Sigmoid colon (tissue), 7 donors: Measurements from ENCODE around the gene HECTD4. TPM values are rescaled to one million over a fixed set of nuclear protein-coding genes. Genes with fewer than 3 reads are reported as not detected.

ENCODE experiments used
- DNase-seq: peaks from one replicate; pipeline ENCODE4 v3.0.0-alpha.2; 2019
- H3K27ac ChIP-seq, 4 donors: fragments of 200-600 bp; sonication (generic); one replicate each; pipeline ENCODE4 v1.5.1; 2016 to 2019; ENCODE audit warnings: mild to moderate bottlenecking in 1 of 4
- H3K27me3 ChIP-seq, 3 donors: fragments of 200-600 bp; sonication (generic); one replicate each; pipeline ENCODE4 v1.5.1; 2019; ENCODE audit warnings: mild to moderate bottlenecking in 1 of 3
- H3K36me3 ChIP-seq, 4 donors: fragments of 200-600 bp; sonication (generic); one replicate each; pipeline ENCODE4 v1.5.1; 2016 to 2019
- H3K4me1 ChIP-seq, 4 donors: fragments of 200-600 bp; sonication (generic); one replicate each; pipeline ENCODE4 v1.5.1; 2017 to 2019
- H3K4me3 ChIP-seq, 4 donors: fragments of 200-600 bp; sonication (generic); one replicate each; pipeline ENCODE4 v1.5.1; 2017 to 2019; ENCODE audit warnings: mild to moderate bottlenecking in 2 of 4, moderate library complexity in 1 of 4
- H3K9me3 ChIP-seq, 4 donors: fragments of 200-600 bp in 3 of 4; sonication (generic) in 3 of 4; one replicate each; pipeline versions ENCODE4 v1.5.1 to v1.6.1; 2013 to 2019
- CTCF ChIP-seq, 4 experiments: fragments of 450-650 bp in 3 of 4; fragments of 200-600 bp in 1 of 4; IDR thresholded peaks; one replicate each; pipeline ENCODE4 v1.5.1; 2016 to 2019; ENCODE audit warnings: antibody characterized with exemption in 4 of 4, mild to moderate bottlenecking in 3 of 4, moderate library complexity in 2 of 4
- EP300 ChIP-seq, 4 donors: sonication (generic); formaldehyde crosslinking; IDR thresholded peaks; one replicate each; pipeline ENCODE4 v1.6.1; 2017; ENCODE audit warnings: antibody characterized with exemption in 4 of 4
- POLR2A ChIP-seq, 2 donors: fragments of 450-650 bp; IDR thresholded peaks; one replicate each; pipeline ENCODE4 v1.6.1; 2016; ENCODE audit warnings: antibody characterized with exemption in 2 of 2, mild to moderate bottlenecking in 2 of 2, moderate library complexity in 2 of 2
- POLR2AphosphoS5 ChIP-seq, 4 donors: sonication (generic); formaldehyde crosslinking; IDR thresholded peaks; one replicate each; pipeline ENCODE4 v1.6.1; 2017; ENCODE audit warnings: antibody characterized with exemption in 4 of 4
- WGBS, 2 donors: extraction: QIAGEN DNeasy Blood & Tissue Kit; methylation state at CpG; one replicate each; pipeline ENCODE4 v1.1.7; 2013; 5-methylcytosine and 5-hydroxymethylcytosine counted together
- intact Hi-C: fragments of 100-400 bp; cut with DNase I; formaldehyde crosslinking; loops from one replicate; pipeline ENCODE4 v1.15.1; 2023
- polyA plus RNA-seq, 3 donors: library from polyadenylated mRNA; stranded (reverse); fragments of 200-250 nt; gene quantifications; one replicate each; pipeline ENCODE4 v1.2.3, GENCODE V29; 2013
- total RNA-seq, 4 donors: library from RNA; depleted of rRNA; stranded (reverse); fragments of >200 nt; gene quantifications; one replicate each; pipeline ENCODE4 v1.1.0, GENCODE V29; 2016
- donor health status: healthy with polysubstance abuse.
- donor health status: Bipolar disorder and iron deficiency.
- donor health status: healthy.

The HECTD4 gene
- total and polyA plus RNA-seq, 7 donors: 5.4 to 64.8 (median 26.0) TPM

GRCh38 chr12:112180422-112180821 lies 201.8 kb downstream of the HECTD4 start:
- peaks cover 30 to 94% (median 49%) of the 10 kb centered on the region in 4 donors for H3K36me3 ChIP-seq
- no peaks in the 10 kb centered on the region for H3K9me3 ChIP-seq
- intact Hi-C loops: no loop called here
- TF ChIP-seq CTCF (IDR thresholded peaks at IDR 0.05) (no peak), EP300 (IDR thresholded peaks at IDR 0.05) (no peak), POLR2AphosphoS5 (IDR thresholded peaks at IDR 0.05) (no peak), POLR2A (IDR thresholded peaks at IDR 0.05) (no peak)
- no peak overlapping the region for H3K4me3 ChIP-seq
- peaks cover 0 to 3% (median 0%) of the 10 kb centered on the region in 4 donors for H3K4me1 ChIP-seq
- peak; percentile 27 for DNase-seq
- H3K27ac ChIP-seq: no peak overlapping the region
- 84 to 95% methylated on average over 4 of the region's 4 CpGs for WGBS, 2 donors
- no peaks in the 10 kb centered on the region for H3K27me3 ChIP-seq

- H3K4me1 ChIP-seq: no peaks in the 10 kb centered on the region
- H3K27me3 ChIP-seq: no peaks in the 10 kb centered on the region
- H3K4me3 ChIP-seq: no peak overlapping the region
- TF ChIP-seq POLR2A (IDR thresholded peaks at IDR 0.05) (no peak), CTCF (IDR thresholded peaks at IDR 0.05) (no peak), EP300 (IDR thresholded peaks at IDR 0.05) (no peak), POLR2AphosphoS5 (IDR thresholded peaks at IDR 0.05) (no peak)
- 84 to 95% methylated on average over 2 of the region's 2 CpGs for WGBS, 2 donors
- no peak overlapping the region for H3K27ac ChIP-seq
- H3K36me3 ChIP-seq: peaks cover 30 to 94% (median 53%) of the 10 kb centered on the region in 4 donors
- no peaks in the 10 kb centered on the region for H3K9me3 ChIP-seq
- intact Hi-C loops: no loop called here
- no peak for DNase-seq
These were observed 202.3 kb downstream of the HECTD4 start for GRCh38 chr12:112179916-112180315.

- no peak overlapping the region for H3K27ac ChIP-seq
- H3K27me3 ChIP-seq: no peaks in the 10 kb centered on the region
- no peak overlapping the region for H3K4me3 ChIP-seq
- TF ChIP-seq CTCF (IDR thresholded peaks at IDR 0.05) (no peak), EP300 (IDR thresholded peaks at IDR 0.05) (no peak), POLR2AphosphoS5 (IDR thresholded peaks at IDR 0.05) (no peak), POLR2A (IDR thresholded peaks at IDR 0.05) (no peak)
- no peaks in the 10 kb centered on the region for H3K4me1 ChIP-seq
- peaks cover 29 to 94% (median 53%) of the 10 kb centered on the region in 4 donors for H3K36me3 ChIP-seq
- 95 to 96% methylated on average over 11 of the region's 11 CpGs for WGBS, 2 donors
- no peaks in the 10 kb centered on the region for H3K9me3 ChIP-seq
- intact Hi-C loops: no loop called here
- peak; percentile 52 for DNase-seq
These were observed 202.9 kb downstream of the HECTD4 start for GRCh38 chr12:112179341-112179740.

GRCh38 chr12:112178796-112179195 lies 203.4 kb downstream of the HECTD4 start:
- intact Hi-C loops: no loop called here

More at GRCh38 chr12:112178796-112179195, 203.4 kb downstream of the HECTD4 start:
- TF ChIP-seq EP300 (IDR thresholded peaks at IDR 0.05): no peak
- no peak for TF ChIP-seq POLR2A (IDR thresholded peaks at IDR 0.05)
- no peak for TF ChIP-seq CTCF (IDR thresholded peaks at IDR 0.05)
- no peak for TF ChIP-seq POLR2AphosphoS5 (IDR thresholded peaks at IDR 0.05)
- H3K27ac ChIP-seq: no peak overlapping the region
- no peak overlapping the region for H3K4me3 ChIP-seq
- no peaks in the 10 kb centered on the region for H3K9me3 ChIP-seq
- DNase-seq: peak; percentile 60
- peaks cover 24 to 94% (median 51%) of the 10 kb centered on the region in 4 donors for H3K36me3 ChIP-seq
- WGBS, 2 donors: 96 to 97% methylated on average over 15 of the region's 15 CpGs
- no peaks in the 10 kb centered on the region for H3K27me3 ChIP-seq
- no peaks in the 10 kb centered on the region for H3K4me1 ChIP-seq
